HAP-1 (cell line): Measurements from ENCODE around the gene NFIB.

Source experiments
- DNase-seq, 2 experiments: peaks; one replicate each; pipeline ENCODE4 v3.0.0-alpha.2; 2016 to 2020; ENCODE audit warnings: low spot score in 2 of 2
- H3K27me3 ChIP-seq: fragments of 250-450 bp; sonication (Bioruptor Pico); 2 replicates; pipeline ENCODE4 v1.5.1; 2020; ENCODE audit warnings: low read depth, mild to moderate bottlenecking, moderate library complexity
- H3K36me3 ChIP-seq: fragments of 250-450 bp; sonication (Bioruptor Pico); replicated peaks from 2 replicates; pipeline ENCODE4 v1.5.1; 2020; ENCODE audit warnings: mild to moderate bottlenecking
- H3K4me1 ChIP-seq: fragments of 250-450 bp; sonication (Bioruptor Pico); 2 replicates; pipeline ENCODE4 v1.5.1; 2020; ENCODE audit warnings: mild to moderate bottlenecking
- H3K4me3 ChIP-seq: fragments of 250-450 bp; sonication (Bioruptor Pico); 2 replicates; pipeline ENCODE4 v1.5.1; 2020; ENCODE audit warnings: mild to moderate bottlenecking, moderate library complexity
- H3K9me3 ChIP-seq: fragments of 250-450 bp; sonication (Bioruptor Pico); 2 replicates; pipeline ENCODE4 v1.5.1; 2020; ENCODE audit warnings: mild to moderate bottlenecking, moderate library complexity
- in situ Hi-C: fragments of 300-500 bp; cut with MboI; formaldehyde crosslinking; loops from 3 replicates; pipeline ENCODE4 v1.14.3; 2020; ENCODE audit warnings: low sequenced_read_pairs, inconsistent platforms, mixed read lengths

Gene NFIB

DNA sequence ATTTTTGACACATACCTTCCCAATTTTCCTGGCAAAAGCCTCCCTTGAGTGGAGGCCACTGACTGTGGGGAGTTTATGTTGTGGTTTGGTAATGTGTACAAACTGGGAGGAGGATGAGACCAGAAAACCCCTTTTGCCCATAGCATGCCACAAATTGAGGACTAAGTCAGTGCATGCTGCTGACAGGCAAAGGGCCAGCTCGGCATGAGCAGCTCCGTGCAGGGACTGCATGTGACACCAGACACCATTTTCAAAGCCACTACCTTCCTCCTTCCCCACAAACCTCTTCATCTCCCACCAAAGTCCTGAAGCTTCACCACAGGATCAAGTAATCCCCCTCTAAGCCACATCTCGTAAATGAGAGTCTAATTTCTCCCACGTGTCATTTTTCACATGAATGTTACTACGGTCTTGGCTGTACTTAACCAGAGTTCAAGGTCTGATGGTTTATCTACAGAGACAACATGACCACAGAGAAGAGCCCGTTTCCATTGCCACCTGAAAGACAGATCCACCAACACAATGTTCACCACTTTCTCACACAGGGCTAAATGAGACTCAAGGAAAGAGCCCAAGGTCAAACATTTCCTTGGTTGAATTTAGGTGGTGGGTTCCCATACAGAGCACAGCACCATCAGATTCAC is 106.5 kb downstream of the NFIB start:
- no peaks in the 10 kb centered on the region for H3K9me3 ChIP-seq
- H3K4me1 ChIP-seq = peaks cover 37% of the 10 kb centered on the region
- no peaks in the 10 kb centered on the region for H3K27me3 ChIP-seq
- in situ Hi-C loops = no loop called here
- no peak for DNase-seq
- H3K36me3 ChIP-seq = no peaks in the 10 kb centered on the region; the same call in 1 of the 2 replicates
- H3K4me3 ChIP-seq = no peak overlapping the region

DNA sequence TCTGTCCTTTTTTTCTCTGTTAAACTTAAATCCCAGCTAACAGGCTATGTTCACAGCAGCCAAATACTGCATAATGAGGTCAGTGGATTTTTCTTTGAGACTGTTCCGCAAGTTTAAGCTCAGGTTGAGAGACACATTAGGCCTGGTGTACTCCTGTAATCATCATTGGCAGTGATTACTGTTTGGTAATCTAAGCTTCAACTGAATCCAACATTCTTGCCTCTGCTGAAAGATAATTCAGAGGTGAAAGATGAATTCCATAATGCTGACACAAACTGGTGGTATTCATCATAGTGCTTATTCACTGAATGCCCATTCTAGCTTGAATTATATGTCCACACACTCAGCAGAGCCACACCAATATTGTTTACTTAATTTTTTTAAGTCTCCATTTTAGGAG is 108.5 kb downstream of the NFIB start:
- no peak overlapping the region for H3K4me3 ChIP-seq
- H3K27me3 ChIP-seq = no peaks in the 10 kb centered on the region
- in situ Hi-C loops = no loop called here
- H3K4me1 ChIP-seq = peaks cover 18% of the 10 kb centered on the region
- no peaks in the 10 kb centered on the region for H3K9me3 ChIP-seq
- no peak for DNase-seq
- H3K36me3 ChIP-seq = no peaks in the 10 kb centered on the region; the same call in 1 of the 2 replicates

DNA sequence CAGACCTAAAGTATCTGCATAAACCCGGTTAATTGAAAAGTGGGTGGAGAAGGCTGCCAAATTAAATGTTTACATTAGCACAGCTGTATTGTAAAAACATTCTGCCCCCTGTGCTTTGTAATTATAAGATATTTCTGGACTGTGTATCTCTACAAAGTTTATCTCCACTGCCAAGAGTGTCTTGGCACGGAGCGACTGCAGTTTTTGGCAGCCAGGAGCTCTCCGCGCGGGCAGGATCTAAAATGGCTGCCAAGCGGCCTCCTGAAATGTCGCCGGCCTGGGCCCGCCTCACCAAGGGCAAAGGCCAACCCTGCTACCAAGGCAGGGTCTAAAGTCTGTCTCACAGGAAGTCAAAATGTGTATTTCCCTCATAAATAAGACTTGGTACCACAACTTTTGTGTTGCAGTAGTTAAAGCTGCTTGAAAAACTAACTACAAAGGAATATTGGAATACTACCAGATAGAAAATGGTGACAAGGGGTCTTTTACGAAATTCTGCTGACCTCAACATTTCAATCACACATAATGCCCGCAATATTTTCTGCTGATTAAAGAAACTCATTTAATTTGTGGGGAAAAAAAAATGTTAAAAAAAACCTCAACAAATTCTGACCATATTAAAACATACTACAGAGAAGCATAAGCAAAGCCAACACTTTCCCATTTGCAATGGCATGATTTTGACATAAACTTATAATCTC is 110.4 kb downstream of the NFIB start:
- H3K9me3 ChIP-seq = no peaks in the 10 kb centered on the region
- H3K4me1 ChIP-seq = no peaks in the 10 kb centered on the region
- DNase-seq = no peak
- in situ Hi-C loops = no loop called here
- no peaks in the 10 kb centered on the region; the same call in 1 of the 2 replicates for H3K36me3 ChIP-seq
- H3K27me3 ChIP-seq = no peaks in the 10 kb centered on the region
- H3K4me3 ChIP-seq = no peak overlapping the region

DNA sequence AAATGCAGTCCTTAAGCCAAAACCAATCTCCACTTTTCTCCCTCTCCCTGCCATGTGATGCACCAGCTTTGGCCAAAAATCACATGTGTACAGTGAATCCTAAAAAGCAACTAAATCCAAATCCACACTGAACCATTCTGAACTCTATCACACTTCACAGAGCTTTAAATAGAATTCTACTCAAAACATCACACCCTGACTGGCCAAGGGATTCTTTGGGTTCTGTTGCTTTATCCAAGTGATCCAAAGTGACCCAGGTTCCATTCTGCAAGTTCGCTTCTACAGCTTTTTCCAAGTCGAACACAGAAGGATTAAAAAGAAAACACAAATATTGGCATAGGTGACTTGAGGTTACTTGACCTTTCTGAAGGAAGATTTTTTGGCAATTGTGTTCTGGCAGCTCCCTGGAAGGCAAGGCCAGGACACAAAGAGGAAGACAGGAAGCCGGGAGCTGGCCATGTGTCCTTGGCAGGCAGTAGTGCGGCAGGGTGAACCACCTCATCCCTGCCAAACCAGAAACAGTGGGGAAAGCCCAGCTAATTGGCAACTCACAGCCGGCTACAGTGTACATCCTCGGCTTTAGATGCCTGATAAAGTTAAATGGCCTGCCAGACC is 115.0 kb downstream of the NFIB start:
- DNase-seq = no peak
- in situ Hi-C loops = no loop called here
- no peaks in the 10 kb centered on the region; the same call in 1 of the 2 replicates for H3K36me3 ChIP-seq
- H3K27me3 ChIP-seq = no peaks in the 10 kb centered on the region
- H3K4me3 ChIP-seq = no peak overlapping the region
- H3K4me1 ChIP-seq = no peaks in the 10 kb centered on the region; the same call in 1 of the 2 replicates
- no peaks in the 10 kb centered on the region for H3K9me3 ChIP-seq

DNA sequence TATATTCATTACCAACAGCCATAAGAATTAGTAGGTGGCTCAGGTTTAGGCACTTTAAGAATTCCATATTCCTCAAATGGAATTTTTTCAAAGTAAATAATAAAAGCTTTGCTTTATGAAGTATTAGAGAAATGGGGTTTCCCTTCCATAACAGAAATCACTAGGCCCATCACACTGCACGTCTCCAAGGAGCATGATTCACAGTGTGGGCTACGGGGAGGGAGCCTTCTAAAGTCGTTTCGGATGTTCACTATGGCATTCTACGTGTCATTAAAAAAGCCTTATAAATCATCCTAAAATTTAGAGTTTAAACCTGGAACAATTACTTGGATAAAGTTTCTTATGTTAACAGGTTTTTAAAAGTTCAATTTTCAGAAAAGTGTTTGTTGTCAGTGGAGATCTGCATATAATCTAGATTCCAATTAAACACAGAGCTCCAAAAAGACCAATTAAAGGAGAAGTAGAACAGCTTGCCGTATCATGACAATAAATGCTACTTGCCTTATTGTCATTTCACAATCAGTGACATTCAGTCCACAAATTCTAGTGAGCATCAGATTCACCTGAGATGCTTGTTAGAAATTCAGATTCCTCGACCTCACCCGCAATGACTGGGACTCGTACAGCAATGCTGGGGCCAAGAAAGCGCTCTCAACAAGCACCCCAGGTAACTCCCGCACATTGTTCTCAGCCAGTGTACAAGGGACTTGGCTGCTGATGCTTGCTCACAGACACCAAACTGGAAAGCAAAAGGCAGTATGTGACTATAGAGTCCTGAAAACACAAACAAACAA is 115.7 kb downstream of the NFIB start:
- Histone ChIP-seq H3K9me3 (no peaks in the 10 kb centered on the region), H3K27me3 (no peaks in the 10 kb centered on the region), H3K36me3 (no peaks in the 10 kb centered on the region; the same call in 1 of the 2 replicates), H3K4me1 (no peaks in the 10 kb centered on the region; the same call in 1 of the 2 replicates), H3K4me3 (no peak overlapping the region)
- no peak for DNase-seq
- in situ Hi-C loops = no loop called here

DNA sequence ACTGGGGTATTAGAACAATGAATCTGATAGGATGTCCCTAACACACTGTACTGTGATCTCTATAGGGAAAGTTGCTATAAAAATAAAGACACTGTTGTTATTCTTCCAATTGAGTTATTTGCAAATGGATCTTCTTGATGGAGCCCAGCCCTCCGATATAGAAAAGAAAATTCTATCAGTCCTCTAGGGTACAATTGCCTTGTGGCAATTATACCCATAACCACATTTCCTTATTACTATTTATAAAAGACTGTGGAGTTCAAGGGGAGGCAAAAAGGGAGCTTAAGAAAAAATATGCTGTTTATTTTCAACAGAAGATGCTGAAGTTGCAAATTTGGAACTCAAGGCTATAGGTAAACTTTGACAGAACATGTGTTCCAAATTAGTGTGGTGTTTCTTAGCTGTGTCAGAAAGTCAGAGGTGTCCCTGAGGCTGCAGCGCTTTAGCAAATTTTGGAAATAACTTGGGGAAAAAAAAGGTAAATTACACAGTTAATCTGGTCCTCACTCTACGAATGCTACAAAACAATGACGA is 116.5 kb downstream of the NFIB start:
- no peak for DNase-seq
- Histone ChIP-seq H3K27me3 (no peaks in the 10 kb centered on the region), H3K4me1 (no peaks in the 10 kb centered on the region; the same call in 1 of the 2 replicates), H3K9me3 (no peaks in the 10 kb centered on the region), H3K4me3 (no peak overlapping the region), H3K36me3 (no peaks in the 10 kb centered on the region)
- in situ Hi-C loops = no loop called here

DNA sequence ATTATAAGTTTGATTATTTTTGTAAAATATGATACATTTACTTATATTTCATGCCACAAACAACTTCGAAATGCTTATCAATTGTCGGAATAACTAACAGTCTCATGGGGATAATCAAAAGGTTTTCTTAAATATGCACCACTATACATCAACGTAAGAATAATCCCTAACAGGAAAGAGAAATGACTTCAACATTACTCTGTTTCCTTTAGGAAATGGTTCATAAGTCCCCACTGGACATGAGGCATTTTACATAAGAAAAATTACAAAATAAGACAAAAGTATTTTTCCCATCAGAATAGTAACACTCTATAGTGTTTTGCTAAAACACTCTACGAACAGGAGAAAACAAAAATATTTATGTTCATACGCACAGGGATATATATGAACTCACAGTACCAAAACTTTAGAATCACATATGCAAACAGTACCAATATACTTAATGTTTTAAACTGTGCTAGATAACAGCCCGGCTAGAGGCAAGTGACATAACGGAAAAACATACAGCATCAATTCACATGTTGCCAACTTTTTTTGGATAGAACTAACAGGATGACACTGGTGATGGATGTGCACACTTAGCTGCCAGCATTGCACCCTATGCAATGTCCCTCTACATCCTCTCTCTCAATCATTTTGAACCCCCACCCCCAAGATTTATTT is 120.5 kb downstream of the NFIB start:
- H3K9me3 ChIP-seq = no peaks in the 10 kb centered on the region
- no peak for DNase-seq
- no peaks in the 10 kb centered on the region; the same call in 1 of the 2 replicates for H3K4me1 ChIP-seq
- no peaks in the 10 kb centered on the region for H3K36me3 ChIP-seq
- H3K27me3 ChIP-seq = no peaks in the 10 kb centered on the region
- in situ Hi-C loops = no loop called here
- no peak overlapping the region for H3K4me3 ChIP-seq

DNA sequence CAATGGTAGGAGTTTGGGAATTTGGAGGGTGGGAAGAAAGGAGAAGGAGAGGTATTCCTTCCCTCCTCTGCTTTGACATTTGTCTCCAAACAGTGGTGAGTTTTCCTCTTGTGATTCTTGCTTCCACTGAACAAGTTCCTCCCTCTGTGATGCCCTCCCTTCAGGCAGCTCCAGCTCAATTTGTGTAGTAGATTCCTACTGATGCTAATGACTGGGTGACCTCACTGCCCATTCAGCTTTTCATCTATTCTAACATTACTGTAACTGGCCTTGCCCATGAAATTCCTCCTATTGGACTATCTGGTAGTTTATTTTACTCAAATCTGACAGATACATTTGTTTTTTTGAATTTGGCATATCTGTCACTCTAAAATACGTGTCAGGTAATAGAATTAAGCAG is 121.4 kb downstream of the NFIB start:
- Histone ChIP-seq H3K9me3 (no peaks in the 10 kb centered on the region), H3K4me3 (no peak overlapping the region), H3K27me3 (no peaks in the 10 kb centered on the region), H3K36me3 (no peaks in the 10 kb centered on the region), H3K4me1 (peaks cover 9% of the 10 kb centered on the region)
- in situ Hi-C loops = no loop called here
- no peak for DNase-seq

DNA sequence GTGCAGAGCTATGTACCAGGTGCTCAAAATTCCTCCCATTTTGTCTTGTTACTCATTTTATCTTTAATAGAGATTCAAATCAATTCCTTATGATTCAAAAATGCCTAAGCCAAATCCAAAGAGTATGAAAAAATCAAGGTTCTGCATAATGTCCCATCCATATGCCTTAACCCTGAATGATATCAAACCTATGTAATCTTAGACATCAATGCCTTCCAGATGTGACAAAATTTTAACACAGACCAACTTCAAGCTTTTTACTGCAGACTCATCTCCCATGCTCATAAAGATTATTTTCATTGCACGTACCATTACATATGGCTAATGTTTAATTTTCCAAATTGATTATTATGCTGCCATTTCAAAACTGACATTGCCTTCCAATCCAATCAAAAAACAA is 122.4 kb downstream of the NFIB start:
- no peak for DNase-seq
- in situ Hi-C loops = no loop called here

DNA sequence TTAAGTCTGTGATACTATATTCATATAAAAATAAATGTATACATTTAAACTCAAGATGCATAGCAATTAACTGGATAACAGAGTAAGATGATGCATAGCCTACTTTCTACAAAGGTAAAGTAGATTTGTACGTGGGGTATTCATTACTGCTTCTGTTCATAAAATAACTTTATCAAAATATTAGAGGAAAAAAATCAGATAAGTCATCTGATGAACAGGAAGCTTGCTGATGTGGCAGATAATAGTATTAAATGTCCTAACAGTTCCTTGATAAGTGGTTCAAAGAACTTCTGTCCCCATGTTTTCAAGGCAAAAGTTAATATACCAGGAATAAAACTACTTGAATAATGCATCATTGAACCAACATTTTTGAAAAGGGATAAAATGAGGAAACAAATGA is 123.7 kb downstream of the NFIB start:
- in situ Hi-C loops = no loop called here
- Histone ChIP-seq H3K27me3 (no peaks in the 10 kb centered on the region), H3K4me3 (no peak overlapping the region), H3K4me1 (peaks cover 13% of the 10 kb centered on the region), H3K36me3 (no peaks in the 10 kb centered on the region), H3K9me3 (no peaks in the 10 kb centered on the region)
- no peak for DNase-seq

More for the DNA sequence above, 122.4 kb downstream of the NFIB start:
- Histone ChIP-seq H3K9me3 (no peaks in the 10 kb centered on the region), H3K27me3 (no peaks in the 10 kb centered on the region), H3K4me3 (no peak overlapping the region), H3K4me1 (peaks cover 13% of the 10 kb centered on the region), H3K36me3 (no peaks in the 10 kb centered on the region)

DNA sequence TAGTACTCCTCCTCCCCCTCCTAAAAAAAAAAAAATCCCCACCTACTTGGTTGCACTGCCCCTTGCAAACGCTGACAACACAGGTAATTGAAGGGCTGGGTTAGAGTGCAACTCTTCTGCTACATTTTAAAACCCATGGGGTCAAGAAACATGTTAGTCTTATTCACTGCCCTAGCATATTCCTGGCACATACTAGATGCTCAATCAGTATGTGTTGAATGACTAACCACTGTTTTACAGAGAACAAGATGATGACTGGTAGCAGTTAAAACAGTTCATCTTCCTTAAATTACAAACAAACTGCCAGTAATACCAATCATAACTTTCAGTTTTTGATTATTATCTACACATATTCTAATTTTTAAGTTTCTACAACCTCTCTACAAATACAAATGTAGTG is 124.4 kb downstream of the NFIB start:
- Histone ChIP-seq H3K36me3 (no peaks in the 10 kb centered on the region), H3K9me3 (no peaks in the 10 kb centered on the region), H3K4me1 (peaks cover 13% of the 10 kb centered on the region), H3K27me3 (no peaks in the 10 kb centered on the region), H3K4me3 (no peak overlapping the region)
- DNase-seq = no peak
- in situ Hi-C loops = no loop called here

DNA sequence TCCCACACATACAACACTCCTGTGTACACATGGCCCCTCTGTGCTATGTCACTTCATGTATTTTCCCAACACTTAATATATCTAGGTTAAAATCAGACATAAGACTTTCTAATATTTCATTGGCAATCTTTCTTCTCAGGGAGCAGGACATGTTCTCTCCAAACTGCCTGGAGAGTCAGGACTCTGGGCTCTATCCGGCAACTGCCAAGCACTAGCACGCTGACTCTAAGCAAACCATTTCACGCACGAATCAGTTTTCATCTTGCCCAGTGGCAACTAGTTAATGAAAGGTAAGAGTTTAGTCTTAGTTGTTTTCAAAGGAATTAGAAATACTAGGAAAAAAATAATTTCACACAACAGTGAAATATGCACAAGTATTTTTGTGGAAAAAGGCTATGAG is 124.8 kb downstream of the NFIB start:
- Histone ChIP-seq H3K9me3 (no peaks in the 10 kb centered on the region), H3K4me3 (no peak overlapping the region), H3K36me3 (no peaks in the 10 kb centered on the region), H3K4me1 (peaks cover 13% of the 10 kb centered on the region), H3K27me3 (no peaks in the 10 kb centered on the region)
- DNase-seq = no peak
- in situ Hi-C loops = no loop called here

DNA sequence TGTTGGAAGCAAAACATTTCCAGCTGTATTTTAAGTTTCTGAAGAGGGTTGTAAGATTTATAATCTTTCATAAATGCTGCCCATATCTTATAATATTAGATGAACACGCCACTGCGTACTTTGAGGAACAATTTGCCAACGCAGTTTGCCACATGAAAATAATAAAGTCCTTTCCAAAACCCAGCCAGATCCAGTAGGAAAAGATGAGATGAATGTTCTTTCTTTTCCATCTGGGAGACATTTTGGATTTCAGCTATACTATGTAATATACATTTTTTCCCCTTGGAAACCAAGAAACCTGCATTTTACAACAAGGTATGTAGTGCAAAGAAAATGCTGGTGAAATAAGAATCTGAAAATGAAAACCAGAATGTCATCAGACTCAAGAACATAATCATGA is 125.4 kb downstream of the NFIB start:
- Histone ChIP-seq H3K27me3 (no peaks in the 10 kb centered on the region), H3K4me1 (peaks cover 13% of the 10 kb centered on the region), H3K4me3 (no peak overlapping the region), H3K9me3 (no peaks in the 10 kb centered on the region), H3K36me3 (no peaks in the 10 kb centered on the region)
- in situ Hi-C loops = no loop called here
- no peak for DNase-seq
